B cell (primary cell): ENCODE data around the gene ZNF580. TPM values are rescaled to one million over a fixed set of nuclear protein-coding genes. Genes with fewer than 3 reads are reported as not detected.

ENCODE experiments used
- ATAC-seq: fragments of 200-7000 bp; cut with Tn5 transposase; one replicate; pipeline ENCODE4 v1.10.0; 2021; ENCODE audit warnings: low read depth, mild to moderate bottlenecking, moderate number of reproducible peaks, moderate library complexity
- CTCF ChIA-PET: fragments of 350-600 bp; sonication (Branson Sonifier 250); formaldehyde crosslinking; loops from one replicate; lab custom pipeline; 2021; ENCODE audit warnings: antibody characterized with exemption, inconsistent platforms; lab: Charles Lee
- POLR2A ChIA-PET: fragments of 350-600 bp; sonication (Branson Sonifier 250); formaldehyde crosslinking; loops from one replicate; lab custom pipeline; 2021; ENCODE audit warnings: antibody characterized with exemption; lab: Charles Lee
- DNase-seq: peaks from one replicate; pipeline ENCODE4 v3.0.0; 2013
- H2AFZ ChIP-seq: 2 replicates; pipeline ENCODE4 v1.6.1; 2012; ENCODE audit warnings: mild to moderate bottlenecking, low read depth, low read length; ENCODE audit not compliant: insufficient read depth, poor library complexity, severe bottlenecking
- H3K27ac ChIP-seq, 2 donors: 1 replicate in 1 of 2; 2 replicates in 1 of 2; pipeline ENCODE4 v1.5.1; 2012 to 2013; ENCODE audit warnings: low read length in 2 of 2, mild to moderate bottlenecking in 2 of 2, moderate library complexity in 1 of 2
- H3K27me3 ChIP-seq, 4 experiments: fragments of 200-600 bp in 1 of 4; sonication (generic) in 1 of 4; replicated peaks in 1 of 4; 1 replicate in 2 of 4; 2 replicates in 2 of 4; pipeline versions ENCODE4 v1.6.1 to v1.7.0; 2013 to 2016; ENCODE audit warnings: low read length in 3 of 4, mild to moderate bottlenecking in 2 of 4, mixed read lengths in 1 of 4, moderate library complexity in 1 of 4; ENCODE audit not compliant: insufficient read depth in 4 of 4, control insufficient read depth in 3 of 4; ENCODE audit errors: control extremely low read depth in 1 of 4
- H3K36me3 ChIP-seq, 2 experiments: replicated peaks in 1 of 2; 1 replicate in 1 of 2; 2 replicates in 1 of 2; pipeline versions ENCODE4 v1.6.1 to v1.7.1; 2013; ENCODE audit warnings: low read length in 1 of 2; ENCODE audit not compliant: insufficient read depth in 2 of 2, control insufficient read depth in 1 of 2; ENCODE audit errors: control extremely low read depth in 1 of 2, extremely low read depth in 1 of 2
- H3K4me1 ChIP-seq, 2 donors: fragments of 200-600 bp in 1 of 2; sonication (generic) in 1 of 2; 1 replicate in 1 of 2; 2 replicates in 1 of 2; pipeline versions ENCODE4 v1.5.1 to v1.6.1; 2013 to 2017; ENCODE audit warnings: low read length in 2 of 2; ENCODE audit not compliant: control insufficient read depth in 2 of 2, insufficient read depth in 2 of 2
- H3K4me2 ChIP-seq: replicated peaks from 2 replicates; pipeline ENCODE3; 2012; ENCODE audit warnings: mild to moderate bottlenecking, low read depth, low read length; ENCODE audit not compliant: poor library complexity, severe bottlenecking
- H3K4me3 ChIP-seq, 5 experiments: fragments of 200-600 bp in 1 of 5; sonication (generic) in 1 of 5; 1 replicate in 3 of 5; 2 replicates in 2 of 5; pipeline versions ENCODE4 v1.5.1 to v1.7.0; 2011 to 2016; ENCODE audit warnings: low read length in 4 of 5, mild to moderate bottlenecking in 4 of 5, low read depth in 2 of 5, control low read depth in 1 of 5, moderate library complexity in 1 of 5; ENCODE audit not compliant: insufficient read depth in 1 of 5; ENCODE audit errors: control extremely low read depth in 1 of 5, extremely low read depth in 1 of 5
- H3K79me2 ChIP-seq: fragments of 200-600 bp; sonication (generic); one replicate; pipeline ENCODE4 v1.6.0; 2016; ENCODE audit warnings: low read length; ENCODE audit not compliant: control insufficient read depth, insufficient read depth
- H3K9ac ChIP-seq: fragments of 200-600 bp; sonication (generic); 2 replicates; pipeline ENCODE4 v1.6.1; 2017; ENCODE audit warnings: mild to moderate bottlenecking, low read length, moderate library complexity
- H3K9me3 ChIP-seq, 3 donors: one replicate each; pipeline versions ENCODE4 v1.6.1 to v1.7.1; 2013; ENCODE audit warnings: low read length in 2 of 3; ENCODE audit not compliant: control insufficient read depth in 2 of 3, insufficient read depth in 1 of 3; ENCODE audit errors: control extremely low read depth in 1 of 3
- H4K20me1 ChIP-seq: 2 replicates; pipeline ENCODE4 v1.6.0; 2012; ENCODE audit warnings: mild to moderate bottlenecking, low read length; ENCODE audit not compliant: insufficient read depth, control insufficient read depth, poor library complexity, severe bottlenecking
- H3K27ac Mint-ChIP-seq: one replicate; pipeline ENCODE4 v1.8.0; 2021; ENCODE audit warnings: mixed read lengths
- H3K27me3 Mint-ChIP-seq: one replicate; pipeline ENCODE4 v1.8.0; 2021; ENCODE audit warnings: mixed read lengths
- H3K4me1 Mint-ChIP-seq: one replicate; pipeline ENCODE4 v1.8.0; 2021; ENCODE audit warnings: mixed read lengths
- H3K4me3 Mint-ChIP-seq: one replicate; pipeline ENCODE4 v1.8.0; 2021; ENCODE audit warnings: mixed read lengths
- H3K9me3 Mint-ChIP-seq: one replicate; pipeline ENCODE4 v1.8.0; 2022; ENCODE audit warnings: mixed read lengths; ENCODE audit not compliant: insufficient read depth
- EZH2 ChIP-seq: IDR thresholded peaks from 2 replicates; pipeline ENCODE4 v1.6.1; 2012; ENCODE audit warnings: borderline replicate concordance, low read depth, mild to moderate bottlenecking, moderate library complexity, low read length; ENCODE audit not compliant: insufficient read depth, poor library complexity, severe bottlenecking
- WGBS: methylation state at CpG from one replicate; pipeline ENCODE4 v1.1.5; 2013; ENCODE audit warnings: missing lambda C conversion rate; ENCODE audit not compliant: insufficient coverage; 5-methylcytosine and 5-hydroxymethylcytosine counted together
- intact Hi-C: fragments of 100-400 bp; cut with micrococcal nuclease; formaldehyde crosslinking; loops from one replicate; pipeline ENCODE4 v1.10.0; 2022
- polyA plus RNA-seq: library from polyadenylated mRNA; depleted of rRNA; stranded (reverse); fragments of >200 nt; gene quantifications from 2 replicates; pipeline ENCODE4 v1.2.3, GENCODE V29; 2012
- total RNA-seq, 2 donors: library from RNA; stranded (reverse); fragments of 120-200 nt in 1 of 2; gene quantifications; 1 replicate in 1 of 2; 2 replicates in 1 of 2; pipeline versions ENCODE4 v1.2.3 to v1.2.4, GENCODE V29; 2013 to 2022
- TF ChIP-seq, protein P1 (sequence below): fragments of 200-600 bp; IDR thresholded peaks from one replicate; pipeline ENCODE4 v1.8.0; 2022; ENCODE audit warnings: antibody characterized with exemption, mild to moderate bottlenecking

Gene ZNF580
- total and polyA plus RNA-seq, 2 donors (not counting 1 experiment from before 2014, with no cell fraction given), result 69.8 to 101 TPM

DNA sequence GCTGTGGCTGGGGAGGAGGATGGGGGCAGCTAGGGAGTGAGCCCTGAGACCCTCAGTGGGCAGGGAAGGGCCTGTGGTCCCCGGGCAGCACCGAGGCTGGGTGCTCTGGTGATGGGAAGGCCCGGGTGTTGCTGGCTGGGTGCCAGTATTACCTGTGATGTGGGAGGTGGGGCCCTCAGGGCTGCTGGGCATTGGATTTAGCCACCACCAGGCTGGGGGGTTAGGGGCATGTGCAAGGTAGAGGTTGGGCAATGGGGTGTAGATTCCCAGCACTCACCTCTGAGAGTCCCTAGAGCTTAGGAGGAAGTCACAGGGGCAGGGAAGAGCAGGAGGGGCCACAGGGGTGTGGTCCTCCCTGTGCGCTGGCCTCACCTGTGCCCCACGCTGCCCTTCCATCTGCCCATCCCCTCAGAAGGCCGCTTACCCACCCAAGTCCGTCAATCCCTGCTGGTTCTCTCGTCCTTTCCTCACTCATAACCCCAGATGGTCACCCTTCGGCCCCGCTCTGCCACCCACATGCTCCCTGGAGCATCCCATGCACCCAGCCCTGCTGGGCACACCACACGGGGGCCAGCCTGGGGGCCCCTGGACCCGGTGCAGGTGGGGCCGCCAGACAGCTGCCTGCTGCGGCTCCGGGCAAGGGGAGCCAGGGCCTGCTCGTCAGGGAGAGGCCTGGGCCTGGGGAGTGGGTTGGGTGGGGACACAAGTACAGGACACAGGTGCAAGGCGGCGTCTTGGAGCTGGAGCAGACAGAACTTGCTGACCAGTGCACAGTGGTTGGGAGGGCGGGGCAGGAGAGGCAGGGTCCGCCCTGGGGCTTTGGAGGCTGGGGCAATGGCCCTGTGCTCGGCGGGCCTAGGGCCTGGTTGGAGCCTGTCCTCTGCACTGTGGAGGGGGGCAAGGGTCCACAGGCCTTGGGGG, 46.7 kb downstream of the ZNF580 start:
- Histone ChIP-seq H3K9me3 (no peaks in the 10 kb centered on the region), H3K4me1 (peaks cover 9 to 30% of the 10 kb centered on the region in 2 donors), H3K9ac (no peak overlapping the region), H3K79me2 (peaks cover 74% of the 10 kb centered on the region), H3K4me2 (peak overlapping the region; percentile 39), H3K27ac (peak overlapping the region in 1 of 2 donors; percentile 23), H3K36me3 (peaks cover 0 to 86% of the 10 kb centered on the region in 2 experiments), H4K20me1 (peaks cover 93% of the 10 kb centered on the region), H2AFZ (no peak overlapping the region), H3K27me3 (no peaks in the 10 kb centered on the region), H3K4me3 (no peak overlapping the region)
- no peak for DNase-seq
- H3K27ac Mint-ChIP-seq, result peak overlapping the region; percentile 41
- no peak overlapping the region for H3K4me3 Mint-ChIP-seq
- no peak for TF ChIP-seq EZH2
- TF ChIP-seq, protein P1, sequence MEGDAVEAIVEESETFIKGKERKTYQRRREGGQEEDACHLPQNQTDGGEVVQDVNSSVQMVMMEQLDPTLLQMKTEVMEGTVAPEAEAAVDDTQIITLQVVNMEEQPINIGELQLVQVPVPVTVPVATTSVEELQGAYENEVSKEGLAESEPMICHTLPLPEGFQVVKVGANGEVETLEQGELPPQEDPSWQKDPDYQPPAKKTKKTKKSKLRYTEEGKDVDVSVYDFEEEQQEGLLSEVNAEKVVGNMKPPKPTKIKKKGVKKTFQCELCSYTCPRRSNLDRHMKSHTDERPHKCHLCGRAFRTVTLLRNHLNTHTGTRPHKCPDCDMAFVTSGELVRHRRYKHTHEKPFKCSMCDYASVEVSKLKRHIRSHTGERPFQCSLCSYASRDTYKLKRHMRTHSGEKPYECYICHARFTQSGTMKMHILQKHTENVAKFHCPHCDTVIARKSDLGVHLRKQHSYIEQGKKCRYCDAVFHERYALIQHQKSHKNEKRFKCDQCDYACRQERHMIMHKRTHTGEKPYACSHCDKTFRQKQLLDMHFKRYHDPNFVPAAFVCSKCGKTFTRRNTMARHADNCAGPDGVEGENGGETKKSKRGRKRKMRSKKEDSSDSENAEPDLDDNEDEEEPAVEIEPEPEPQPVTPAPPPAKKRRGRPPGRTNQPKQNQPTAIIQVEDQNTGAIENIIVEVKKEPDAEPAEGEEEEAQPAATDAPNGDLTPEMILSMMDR, result no peak
- H3K4me1 Mint-ChIP-seq, result peaks cover 38% of the 10 kb centered on the region
- no peak for ATAC-seq
- no peaks in the 10 kb centered on the region for H3K9me3 Mint-ChIP-seq
- ChIA-PET CTCF (no interaction called here), POLR2A (no interaction called here)
- 98% methylated on average over 19 of the region's 22 CpGs for WGBS
- intact Hi-C loops, result no loop called here
- no peaks in the 10 kb centered on the region for H3K27me3 Mint-ChIP-seq
